A549 (cell line): Measurements from ENCODE around the gene RNF145. TPM values are rescaled to one million over a fixed set of nuclear protein-coding genes. Genes with fewer than 3 reads are reported as not detected.

Experiments
- ATAC-seq, 2 experiments: fragments of 200-7000 bp in 1 of 2; fragments of >200 bp in 1 of 2; cut with Nextera tagmentation in 1 of 2; cut with Tn5 transposase in 1 of 2; 3 replicates each; pipeline versions ENCODE4 v1.8.0 to v1.9.1; 2018 to 2020; ENCODE audit warnings: mild to moderate bottlenecking in 1 of 2, moderate library complexity in 1 of 2
- CTCF ChIA-PET: fragments of 300-600 bp; sonication (Branson Sonifier 250); formaldehyde crosslinking; extraction: SDS; loops from one replicate; lab custom pipeline; 2021; ENCODE audit warnings: antibody characterized with exemption, inconsistent platforms; lab: Yijun Ruan, JAX
- POLR2A ChIA-PET: fragments of 350-600 bp; formaldehyde crosslinking; extraction: SDS; loops from one replicate; lab custom pipeline; 2021; ENCODE audit warnings: antibody characterized with exemption, inconsistent platforms; lab: Yijun Ruan, JAX
- DNase-seq, 2 experiments: peaks; one replicate each; pipeline versions ENCODE4 v3.0.0 to v3.0.0-alpha.2; 2011 to 2016; ENCODE audit warnings: low read depth in 1 of 2, low spot score in 1 of 2
- FAIRE-seq: peaks from 2 replicates; lab custom pipeline; 2011; peaks lifted over from hg19 to GRCh38; lab: Jason Lieb, UNC
- H3K27ac ChIP-seq, 2 experiments: fragments of >200 bp; sonication (Bioruptor Twin); formaldehyde crosslinking; 3 replicates each; pipeline ENCODE4 v1.5.1; 2016 to 2017
- H3K4me1 ChIP-seq: fragments of >200 bp; sonication (Bioruptor Twin); formaldehyde crosslinking; 3 replicates; pipeline ENCODE4 v1.6.1; 2016
- H3K4me2 ChIP-seq: fragments of >200 bp; sonication (Bioruptor Twin); formaldehyde crosslinking; 3 replicates; pipeline ENCODE4 v1.6.1; 2016
- H3K4me3 ChIP-seq: fragments of >200 bp; sonication (Bioruptor Twin); formaldehyde crosslinking; 3 replicates; pipeline ENCODE4 v1.5.1; 2016
- H3K9me3 ChIP-seq: fragments of >200 bp; sonication (Bioruptor Twin); formaldehyde crosslinking; 3 replicates; pipeline ENCODE4 v1.6.1; 2016
- BCL3 ChIP-seq: fragments of >200 bp; sonication (Bioruptor Twin); formaldehyde crosslinking; IDR thresholded peaks from 3 replicates; pipeline ENCODE4 v1.6.1; 2016
- BHLHE40 ChIP-seq: IDR thresholded peaks from 2 replicates; pipeline ENCODE4 v1.6.1; 2012; ENCODE audit warnings: low read depth, low read length, inconsistent platforms
- CBX2 ChIP-seq: fragments of 200-600 bp; sonication (generic); IDR thresholded peaks from 2 replicates; pipeline ENCODE4 v1.6.1; 2016; ENCODE audit warnings: low read depth, mild to moderate bottlenecking, borderline replicate concordance
- CEBPB ChIP-seq, 2 experiments: fragments of >200 bp in 1 of 2; sonication (Bioruptor Twin) in 1 of 2; formaldehyde crosslinking in 1 of 2; IDR thresholded peaks; 2 replicates each; pipeline ENCODE4 v1.6.1; 2012 to 2016
- CHD4 ChIP-seq: fragments of 200-600 bp; sonication (generic); IDR thresholded peaks from 2 replicates; pipeline ENCODE4 v1.6.1; 2016; ENCODE audit warnings: antibody characterized with exemption, mild to moderate bottlenecking, borderline replicate concordance
- E2F6 ChIP-seq: IDR thresholded peaks from 2 replicates; pipeline ENCODE4 v1.6.1; 2012; ENCODE audit warnings: low read depth, borderline replicate concordance
- EP300 ChIP-seq, 2 experiments: fragments of >200 bp; sonication (Bioruptor Twin); formaldehyde crosslinking; IDR thresholded peaks; 2 replicates in 1 of 2; 3 replicates in 1 of 2; pipeline ENCODE4 v1.6.1; 2016 to 2017
- FOSL2 ChIP-seq, 2 experiments: fragments of 450-650 bp in 1 of 2; fragments of >200 bp in 1 of 2; sonication (Bioruptor Twin) in 1 of 2; formaldehyde crosslinking; IDR thresholded peaks; 2 replicates each; pipeline versions ENCODE4 v1.5.0 to v1.6.1; 2016 to 2020; ENCODE audit warnings: mild to moderate bottlenecking in 1 of 2, moderate library complexity in 1 of 2
- FOXS1 ChIP-seq: fragments of 250-450 bp; sonication (Bioruptor Pico); IDR thresholded peaks from 2 replicates; pipeline ENCODE4 v1.5.0; 2020; ENCODE audit warnings: mild to moderate bottlenecking, moderate library complexity
- GATA3 ChIP-seq: IDR thresholded peaks from 2 replicates; pipeline ENCODE4 v1.6.1; 2012; ENCODE audit warnings: borderline replicate concordance
- HES2 ChIP-seq: fragments of >200 bp; sonication (Bioruptor Twin); formaldehyde crosslinking; IDR thresholded peaks from 2 replicates; pipeline ENCODE4 v1.6.1; 2016
- HMGXB4 ChIP-seq: fragments of 250-450 bp; sonication (Bioruptor Pico); IDR thresholded peaks from 2 replicates; pipeline ENCODE4 v1.5.0; 2021; ENCODE audit warnings: mild to moderate bottlenecking, moderate library complexity, borderline replicate concordance
- KDM1A ChIP-seq: fragments of 200-600 bp; sonication (generic); IDR thresholded peaks from 2 replicates; pipeline ENCODE4 v1.6.1; 2016; ENCODE audit warnings: low read depth, mild to moderate bottlenecking
- MAFK ChIP-seq: fragments of 450-650 bp; IDR thresholded peaks from 2 replicates; pipeline ENCODE4 v1.6.1; 2014; ENCODE audit not compliant: partially characterized antibody
- MAX ChIP-seq: IDR thresholded peaks from 2 replicates; pipeline ENCODE4 v1.6.1; 2012
- NFE2L2 ChIP-seq: fragments of 150-350 bp; conservative IDR thresholded peaks from 2 replicates; pipeline ENCODE4 v1.6.1; 2014; ENCODE audit warnings: low read length
- NPAS2 ChIP-seq: fragments of 250-450 bp; sonication (Bioruptor Pico); IDR thresholded peaks from 2 replicates; pipeline ENCODE4 v1.8.0; 2022; ENCODE audit warnings: mild to moderate bottlenecking, moderate library complexity, borderline replicate concordance
- POLR2AphosphoS2 ChIP-seq: conservative IDR thresholded peaks from 2 replicates; pipeline ENCODE4 v1.6.1; 2012; ENCODE audit warnings: low read length, improper control_type of control experiment, inconsistent platforms
- RAD21 ChIP-seq, 2 experiments: fragments of >200 bp in 1 of 2; sonication (Bioruptor Twin) in 1 of 2; formaldehyde crosslinking in 1 of 2; IDR thresholded peaks in 1 of 2; conservative IDR thresholded peaks in 1 of 2; 2 replicates in 1 of 2; 3 replicates in 1 of 2; pipeline ENCODE4 v1.6.1; 2012 to 2018; ENCODE audit warnings: inconsistent platforms in 1 of 2
- REST ChIP-seq: fragments of 200-600 bp; sonication (generic); IDR thresholded peaks from 2 replicates; pipeline ENCODE4 v1.6.1; 2016; ENCODE audit warnings: antibody characterized with exemption, mild to moderate bottlenecking, moderate library complexity
- SREBF2 ChIP-seq: fragments of 450-650 bp; IDR thresholded peaks from 2 replicates; pipeline ENCODE4 v1.6.1; 2014; ENCODE audit warnings: mild to moderate bottlenecking, moderate library complexity
- ZFP36 ChIP-seq: fragments of 450-650 bp; IDR thresholded peaks from 2 replicates; pipeline ENCODE4 v1.6.1; 2014; ENCODE audit warnings: borderline replicate concordance; ENCODE audit not compliant: partially characterized antibody
- ZNF302 ChIP-seq: fragments of 250-450 bp; sonication (Bioruptor Pico); IDR thresholded peaks from 2 replicates; pipeline ENCODE4 v1.9.0; 2021; ENCODE audit warnings: inconsistent platforms, mild to moderate bottlenecking, moderate library complexity
- WGBS: methylation state at CpG from one replicate; pipeline ENCODE4 v1.1.6; 2017; ENCODE audit errors: missing lambda C conversion rate; 5-methylcytosine and 5-hydroxymethylcytosine counted together
- polyA plus RNA-seq, 4 experiments: library from polyadenylated mRNA; depleted of rRNA in 3 of 4; stranded (reverse); fragments of >200 nt; fragmentation: RNase III in 1 of 4; extraction: RNeasy Plus Mini Kit Qiagen cat#74134 plus additional on column Dnase treatment in 1 of 4; gene quantifications; 2 replicates in 3 of 4; 3 replicates in 1 of 4; pipeline ENCODE4 v1.2.3, GENCODE V29; 2011 to 2017

RNF145 gene
- polyA plus RNA-seq, 2 of the 4 experiments (the other 2 are of a cell fraction): 122 to 146 TPM

- DNase-seq (no peak), ATAC-seq (no peak), FAIRE-seq (no peak)
- POLR2A ChIA-PET: no interaction called here
- CTCF ChIA-PET: interaction anchor here (0.6 to 1.7 kb wide), 5 partner anchors 8 to 144 kb away, joined by 3 to 4 read pairs (median 3); no protein-coding TSS in a partner anchor
- no peaks in the 10 kb centered on the region for H3K9me3 ChIP-seq
- TF ChIP-seq NFE2L2 (peak; percentile 82), MAFK (peak; percentile 97), NPAS2 (CRISPR knock-in tag) (no peak)
- no peak overlapping the region for H3K4me3 ChIP-seq
- H3K27ac ChIP-seq: peak overlapping the region; percentile 91 to 94
- peak overlapping the region; percentile 79 for H3K4me2 ChIP-seq
- 95% methylated on average over 3 of the region's 3 CpGs for WGBS
- peaks cover 97% of the 10 kb centered on the region for H3K4me1 ChIP-seq
Measured at GRCh38 chr5:159187719-159188118, 21.6 kb downstream of the RNF145 start.

GRCh38 chr5:159186319-159186718, 23.0 kb downstream of the RNF145 start:
- peak; percentile 86 for FAIRE-seq
- peaks cover 98% of the 10 kb centered on the region for H3K4me1 ChIP-seq
- 6% methylated on average over 4 of the region's 4 CpGs for WGBS
- ChIA-PET POLR2A (interaction anchor here (1.2 kb wide), 1 partner anchor 10 kb away, joined by 6 read pairs; no protein-coding TSS in a partner anchor), CTCF (interaction anchor here (0.8 to 1.3 kb wide), 6 partner anchors 15 to 130 kb away, joined by 3 to 6 read pairs (median 3); no protein-coding TSS in a partner anchor)
- H3K9me3 ChIP-seq: no peaks in the 10 kb centered on the region
- DNase-seq: peak in 1 of 2 experiments; percentile 86
- TF ChIP-seq HES2 (no peak), EP300 (IDR thresholded peaks at IDR 0.05) (peak in 1 of 2 experiments; percentile 70; a peak in 2 of 5 replicates), REST (no peak), POLR2AphosphoS2 (no peak), BHLHE40 (no peak), CHD4 (no peak), MAX (no peak), BCL3 (no peak), ZNF302 (CRISPR knock-in tag) (no peak), CBX2 (no peak), ZFP36 (no peak), E2F6 (no peak), SREBF2 (no peak), KDM1A (no peak), RAD21 (conservative IDR thresholded peaks at IDR 0.05 in 1 of 2, IDR thresholded peaks at IDR 0.05 in 1 of 2) (no peak), FOXS1 (CRISPR knock-in tag) (0 out of 2 replicates have a peak, but pooled peaks have one; percentile 11), FOSL2 (IDR thresholded peaks at IDR 0.05) (no peak), FOSL2 (CRISPR knock-in tag; IDR thresholded peaks at IDR 0.05) (peak; percentile 56), GATA3 (peak; percentile 74), HMGXB4 (CRISPR knock-in tag) (no peak), CEBPB (IDR thresholded peaks at IDR 0.05) (peak; percentile 6 to 42; a peak in 1 of 4 replicates)
- peak overlapping the region; percentile 79 for H3K4me2 ChIP-seq
- ATAC-seq: peak; percentile 32 to 61; a peak in 3 of 6 replicates
- H3K27ac ChIP-seq: peak overlapping the region; percentile 91 to 94
- no peak overlapping the region for H3K4me3 ChIP-seq
